Erythroblast (primary cell): ENCODE results near the gene TYSND1.

Experiments used
- GATA1 ChIP-seq: IDR thresholded peaks from 2 replicates; pipeline ENCODE4 v1.6.1; 2011; ENCODE audit warnings: low read depth, mild to moderate bottlenecking, control low read depth, low read length, moderate library complexity
- POLR2A ChIP-seq: IDR thresholded peaks from 2 replicates; pipeline ENCODE4 v1.6.1; 2011; ENCODE audit warnings: mild to moderate bottlenecking, low read length

GRCh38 chr10:70090013-70090412, 56.5 kb downstream of the TYSND1 start:
- TF ChIP-seq POLR2A (no peak), GATA1 (no peak)
